HG03558 (cell line): ENCODE data around the gene MOGAT3.

ENCODE experiments used
- ATAC-seq: cut with Tn5 transposase; IDR thresholded peaks from one replicate; pipeline ENCODE4 v1.9.1; 2021; ENCODE audit warnings: moderate number of reproducible peaks; ENCODE audit not compliant: unreplicated experiment; ENCODE audit errors: extremely low read depth

MOGAT3 gene

DNA sequence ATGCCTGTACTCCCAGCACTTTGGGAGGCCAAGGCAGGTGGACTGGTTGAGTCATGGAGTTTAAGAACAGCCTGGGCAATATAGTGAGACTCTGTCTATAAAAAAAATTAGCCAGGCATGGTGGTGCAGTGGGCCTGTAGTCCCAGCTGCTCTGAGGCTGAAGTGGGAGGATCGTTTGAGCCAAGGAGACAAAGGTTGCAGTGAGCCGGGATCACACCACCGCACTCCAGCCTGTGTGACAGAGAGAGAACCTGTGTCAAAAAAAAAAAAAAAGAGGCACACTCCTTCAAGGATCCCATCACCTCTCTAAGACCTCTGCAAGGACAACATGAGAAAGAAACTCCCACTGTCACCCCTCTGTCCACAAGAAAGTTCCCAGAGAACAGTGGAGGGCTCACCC, 25.2 kb downstream of the MOGAT3 start:
- ATAC-seq, result no peak

DNA sequence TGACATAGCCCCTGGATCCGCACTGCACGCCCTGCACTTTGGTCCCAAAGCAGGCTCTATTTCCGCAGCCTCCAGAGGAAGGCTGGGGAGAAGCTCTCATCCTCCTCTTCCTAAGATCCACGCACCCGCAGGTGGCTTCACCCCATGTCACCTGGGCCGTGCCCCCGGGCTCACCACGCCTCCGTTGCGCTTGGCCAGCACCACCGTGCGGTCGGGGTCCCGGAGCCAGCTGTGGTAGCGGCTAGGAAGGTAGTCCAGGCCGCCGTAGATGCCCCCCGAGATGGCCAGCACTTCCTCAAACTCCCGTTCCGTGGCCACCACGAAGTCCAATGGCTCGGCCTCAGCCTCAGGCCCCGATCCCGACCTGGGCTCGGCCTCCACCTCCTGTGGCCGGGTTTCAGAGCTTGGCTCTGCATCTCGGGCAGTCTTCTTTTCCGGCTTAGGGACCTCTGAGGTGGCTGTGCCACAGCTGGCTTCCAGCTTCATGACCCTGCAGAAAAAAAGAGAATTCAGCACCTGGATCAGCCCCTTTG, 26.4 kb downstream of the MOGAT3 start:
- no peak for ATAC-seq

DNA sequence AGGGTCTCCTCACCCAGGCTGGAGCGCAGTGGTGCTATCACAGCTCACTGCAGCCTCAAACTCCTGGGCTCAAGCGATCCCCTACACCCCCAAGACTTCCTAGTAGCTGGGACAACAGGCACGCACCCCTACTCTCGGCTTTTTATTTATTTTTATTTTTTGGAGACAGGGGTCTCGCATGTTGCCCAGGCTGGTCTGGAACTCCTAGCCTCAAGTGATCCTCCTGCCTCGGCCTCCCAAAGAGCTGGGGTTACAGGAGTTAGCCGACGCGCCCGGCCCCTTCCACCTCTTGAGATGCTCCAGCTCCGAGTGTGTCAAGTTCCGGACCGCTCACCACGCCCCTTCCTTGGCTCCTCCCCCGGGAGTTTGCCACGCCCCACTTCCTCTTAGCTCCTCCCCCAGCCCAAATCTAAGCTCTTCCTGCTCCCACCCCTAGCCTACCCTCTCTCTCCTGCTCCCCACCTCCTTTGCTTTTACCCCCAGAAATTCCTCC, 27.0 kb downstream of the MOGAT3 start:
- no peak for ATAC-seq

DNA sequence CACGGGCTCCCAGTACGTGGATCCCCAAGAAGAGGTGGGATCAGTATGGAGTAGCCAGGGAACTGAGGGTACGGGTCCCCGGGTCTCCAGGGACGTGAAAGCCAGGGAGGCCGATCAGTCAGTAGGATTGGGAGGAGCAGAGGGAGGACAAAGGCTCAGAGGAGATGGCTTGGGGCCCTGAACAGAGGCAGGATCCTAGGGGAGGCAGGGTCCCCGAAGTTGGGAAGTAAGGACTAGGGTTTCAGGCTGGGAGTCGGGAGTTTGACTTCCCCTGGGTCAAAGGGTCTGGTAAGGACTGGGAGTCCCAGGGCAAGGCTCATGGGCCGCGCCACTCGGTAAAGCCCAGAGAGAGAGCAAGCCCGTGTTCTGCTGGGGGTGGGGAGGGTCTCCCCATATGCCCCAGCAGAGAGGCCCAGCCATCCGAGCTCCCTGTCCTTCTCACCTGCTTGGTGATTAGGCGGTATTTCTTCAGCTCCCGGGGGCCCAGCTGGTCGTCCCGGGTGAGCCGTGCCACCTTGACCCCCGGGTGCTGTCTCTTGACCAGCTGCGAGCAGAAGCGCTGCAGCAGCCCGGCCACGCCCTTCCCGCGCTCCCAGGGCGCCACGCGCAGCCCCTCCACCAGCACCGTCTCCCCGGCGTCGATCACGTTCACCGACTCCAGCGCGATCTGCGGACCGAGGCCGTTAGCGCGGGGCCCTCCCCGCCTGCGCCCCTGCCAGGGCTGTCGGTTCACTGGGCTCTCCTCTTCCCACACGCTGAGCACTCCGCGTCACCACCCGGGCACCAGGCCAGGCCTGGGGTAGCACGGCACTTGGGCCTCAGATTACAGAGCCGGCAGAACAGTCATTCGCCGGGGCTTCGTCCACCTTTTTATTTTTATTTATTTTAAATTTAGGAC, 27.7 kb downstream of the MOGAT3 start:
- ATAC-seq, result no peak

DNA sequence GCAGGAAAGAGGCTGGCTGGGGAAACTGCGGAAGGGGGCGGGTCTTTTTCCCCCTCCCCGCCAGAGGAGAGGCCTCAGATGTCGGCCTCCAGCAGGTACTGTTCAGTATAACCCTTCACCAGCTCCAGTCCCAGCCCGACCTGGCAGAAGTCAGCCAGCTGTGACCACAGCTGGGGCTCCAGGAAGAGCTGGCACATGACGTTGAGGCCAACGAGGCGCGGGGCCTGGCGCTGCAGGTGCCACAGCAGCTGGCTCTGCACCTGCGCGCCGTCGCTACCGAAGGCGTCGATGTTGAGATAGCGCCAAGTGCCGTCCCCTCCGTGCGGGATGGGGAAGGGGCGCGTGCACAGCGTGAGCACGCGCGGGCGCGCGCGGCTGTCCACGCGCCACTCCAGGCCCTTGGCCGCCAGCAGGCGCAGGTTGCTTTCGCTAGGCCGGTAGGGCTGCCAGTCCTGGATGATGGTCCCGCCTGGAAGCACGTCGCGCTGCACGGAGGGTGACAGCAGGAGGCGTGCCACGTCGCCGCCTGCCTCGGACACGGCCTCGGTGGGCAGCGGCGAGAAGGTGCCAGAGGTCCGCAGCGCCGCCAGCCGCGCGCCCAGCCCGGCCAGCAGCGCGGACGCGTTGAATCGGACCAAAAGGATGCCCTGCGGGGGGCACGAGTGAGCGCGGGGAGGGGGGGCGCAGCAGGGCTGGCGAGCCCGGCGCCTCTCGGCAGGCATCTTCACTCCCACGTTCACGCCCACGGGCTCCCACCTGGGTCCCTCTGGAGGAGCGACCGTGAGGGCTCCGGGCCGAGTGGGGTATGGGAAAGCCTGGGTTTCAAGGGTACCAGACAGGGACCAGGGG, 28.6 kb downstream of the MOGAT3 start:
- no peak for ATAC-seq

DNA sequence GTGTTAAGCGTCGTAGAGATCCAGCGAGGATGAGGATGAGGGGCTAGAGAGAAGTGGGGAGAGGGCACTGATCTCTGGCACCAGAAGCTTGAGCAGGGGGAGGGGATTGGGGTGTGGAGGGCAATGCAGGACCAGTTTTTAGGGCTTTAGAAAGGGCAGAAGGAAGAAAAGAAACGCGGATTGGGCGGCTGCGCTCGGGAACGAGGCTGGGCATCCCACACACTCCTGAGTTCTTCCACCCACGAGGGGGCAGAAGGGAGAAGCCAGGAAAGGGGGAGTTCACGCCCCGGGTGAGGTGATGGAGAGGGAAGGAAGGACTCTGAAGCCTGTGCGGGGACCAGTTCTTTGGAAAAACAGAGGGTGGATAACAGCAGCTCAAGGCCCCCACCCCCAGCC, 29.4 kb downstream of the MOGAT3 start:
- no peak for ATAC-seq

DNA sequence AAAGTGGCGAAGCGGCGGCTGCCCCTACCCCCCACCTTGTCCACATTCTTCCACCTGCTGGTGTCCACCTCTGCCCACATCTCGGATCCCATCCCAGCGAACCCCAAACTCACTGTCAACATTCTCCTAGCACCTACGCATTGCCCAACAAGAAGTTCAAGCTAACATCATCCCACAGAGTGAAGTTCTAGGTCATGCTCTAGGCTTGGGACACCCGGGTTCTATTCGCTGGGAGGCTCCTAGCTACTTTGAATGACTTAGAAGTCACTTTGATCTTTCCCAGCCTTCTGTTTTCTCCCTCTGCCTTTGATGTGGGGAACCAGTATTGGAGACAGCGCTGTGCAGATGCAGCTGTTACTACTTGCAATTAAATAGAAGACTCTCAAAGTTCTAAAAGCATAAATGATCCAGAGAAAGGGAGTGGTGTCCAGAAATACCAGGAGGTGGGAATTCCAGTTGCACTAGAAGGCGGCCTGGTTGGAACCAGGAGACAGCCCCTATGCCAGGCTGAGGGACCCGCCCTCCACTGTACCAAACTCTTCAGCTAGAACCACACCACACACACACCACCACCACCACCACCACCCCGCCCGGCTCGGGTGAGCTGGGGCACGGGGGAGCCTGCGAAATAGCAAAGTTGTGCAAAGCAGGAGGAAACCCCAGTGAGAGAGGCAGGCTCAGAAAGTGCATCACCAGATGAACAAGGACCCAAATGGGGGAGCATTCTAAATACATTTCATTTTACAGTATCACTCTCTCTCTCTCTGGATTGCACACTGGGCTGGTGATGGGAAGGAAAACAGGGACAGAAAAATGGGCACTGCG, 30.0 kb downstream of the MOGAT3 start:
- no peak for ATAC-seq

DNA sequence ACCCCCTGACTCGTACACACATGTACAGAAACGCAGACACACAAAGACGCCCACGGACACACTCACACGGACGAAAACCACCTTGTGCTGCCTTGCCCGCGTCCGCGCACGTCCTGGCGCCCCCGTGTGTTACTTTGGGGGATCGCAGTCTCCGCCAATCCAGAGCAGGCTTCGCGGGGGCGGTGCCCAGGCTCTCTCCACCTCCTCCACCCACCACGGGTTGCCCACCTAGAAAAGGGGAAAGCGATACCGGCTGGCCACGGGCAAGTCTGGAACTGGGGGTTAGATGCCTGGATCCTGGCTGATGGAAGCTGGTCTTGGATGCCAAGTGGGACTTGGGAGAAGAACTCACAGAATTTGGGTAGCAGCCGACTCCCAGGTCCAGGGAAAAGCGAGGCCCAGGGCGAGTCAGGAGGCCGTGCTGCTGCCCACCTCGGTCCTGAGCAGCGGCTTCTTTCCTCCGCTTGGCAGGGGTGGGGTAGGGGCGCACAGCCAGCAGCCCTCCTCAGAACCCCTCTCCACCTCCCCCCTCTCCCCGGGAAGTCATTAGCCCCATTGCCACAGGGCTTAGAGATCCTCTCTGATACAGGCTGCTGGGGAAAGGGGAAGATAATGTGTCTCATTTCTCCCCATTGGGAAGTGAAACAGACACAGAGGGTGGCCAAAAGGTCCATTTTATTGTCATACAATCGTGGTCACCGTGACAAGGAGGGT, 30.8 kb downstream of the MOGAT3 start:
- ATAC-seq, result no peak

DNA sequence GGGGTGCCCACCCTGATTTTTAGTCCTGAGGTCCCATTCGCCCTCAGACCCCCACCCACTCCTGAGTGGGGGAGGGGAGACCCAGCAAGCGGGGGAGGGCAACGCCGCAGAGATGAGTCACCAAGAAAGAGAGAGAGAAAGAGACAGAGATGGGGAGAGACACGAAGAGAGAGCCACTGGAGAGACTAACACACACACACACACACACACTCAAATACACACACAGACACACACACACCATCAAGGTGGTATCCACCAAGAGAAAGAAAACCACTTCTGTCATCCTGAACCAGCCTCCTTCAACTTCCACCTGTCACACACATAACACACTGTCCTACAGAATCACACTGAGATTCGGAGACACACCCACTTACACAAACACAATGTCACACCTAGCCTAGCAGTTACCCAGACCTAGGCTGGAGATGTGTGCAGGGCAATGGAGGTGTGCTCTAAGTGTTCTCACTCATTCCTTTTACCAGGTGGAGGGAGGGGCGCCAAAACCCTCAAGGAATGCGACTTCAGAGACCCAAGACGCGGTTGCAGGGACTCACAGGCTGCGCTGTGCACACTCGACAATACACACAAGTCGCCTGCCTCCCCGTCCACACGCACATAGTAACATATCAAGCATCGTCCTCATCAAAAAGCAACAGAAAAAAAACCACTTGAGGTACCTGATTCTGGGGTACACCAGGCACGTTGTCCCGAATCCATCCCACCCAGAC, 31.6 kb downstream of the MOGAT3 start:
- ATAC-seq, result no peak

DNA sequence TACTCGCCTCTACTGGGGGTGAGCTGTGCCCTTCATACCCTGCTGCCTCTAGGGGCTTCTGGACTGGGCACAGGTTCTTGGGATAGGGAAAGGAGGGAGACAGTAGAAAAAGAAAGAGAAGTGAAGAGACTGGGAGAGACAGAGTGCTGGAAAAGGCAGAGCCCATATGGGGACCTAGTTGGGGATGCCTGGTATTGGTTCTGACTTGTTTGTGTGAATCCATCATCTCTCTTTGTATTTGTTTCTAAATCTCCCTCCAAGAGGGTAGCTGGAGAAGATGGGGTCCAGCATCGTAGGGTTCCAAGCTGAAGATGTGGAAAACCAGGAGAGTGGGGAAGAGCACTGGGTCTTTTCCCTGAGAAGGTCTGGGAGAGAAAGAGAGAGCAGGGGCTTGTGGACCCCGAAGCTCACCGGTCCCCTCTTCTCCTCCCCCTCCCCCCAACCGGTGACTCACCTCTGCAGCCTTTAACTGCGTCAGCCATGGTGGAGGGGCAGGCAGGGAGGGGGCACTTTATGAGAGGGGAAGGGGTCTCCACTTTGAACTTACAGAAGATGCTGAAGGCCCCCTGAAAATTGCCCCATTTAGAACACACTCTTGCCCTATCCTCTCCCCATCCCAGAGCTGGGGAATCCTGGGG, 32.3 kb downstream of the MOGAT3 start:
- no peak for ATAC-seq

DNA sequence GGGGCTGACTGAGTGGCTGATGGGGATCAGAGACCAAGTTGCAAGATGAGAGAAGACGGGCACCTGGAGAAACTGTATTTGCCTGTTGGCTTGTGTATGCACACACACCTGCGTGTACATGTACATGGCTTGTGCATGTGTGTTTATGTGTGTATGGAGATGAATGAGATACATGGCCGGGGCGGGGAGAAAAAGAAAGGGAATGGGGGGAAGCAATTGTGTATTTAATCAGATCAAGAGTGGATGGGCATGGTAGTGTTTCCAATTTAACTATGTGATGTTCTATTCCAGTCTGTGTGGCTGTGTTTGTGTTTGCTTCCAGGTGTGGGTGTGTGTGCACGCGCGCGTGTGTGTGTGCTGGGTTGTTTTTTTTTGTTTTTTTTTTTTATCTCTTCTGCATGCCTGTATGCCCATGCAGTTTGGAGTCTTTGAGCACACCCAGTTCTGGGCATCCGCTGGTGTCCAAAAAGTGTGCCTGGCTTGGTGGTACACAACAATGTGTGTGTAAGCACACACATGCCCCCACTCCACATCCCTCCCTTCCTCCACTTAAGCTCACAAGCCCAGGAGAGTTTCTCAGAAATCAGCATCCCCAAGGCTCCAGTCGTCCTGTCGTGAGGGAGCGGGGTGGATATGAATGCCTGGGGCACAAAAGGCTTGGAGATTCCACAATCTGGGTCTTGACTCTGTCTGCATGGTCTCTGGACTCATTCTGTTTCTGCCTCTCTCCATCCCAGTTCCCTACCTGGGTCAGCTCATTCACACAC, 33.0 kb downstream of the MOGAT3 start:
- ATAC-seq, result no peak

DNA sequence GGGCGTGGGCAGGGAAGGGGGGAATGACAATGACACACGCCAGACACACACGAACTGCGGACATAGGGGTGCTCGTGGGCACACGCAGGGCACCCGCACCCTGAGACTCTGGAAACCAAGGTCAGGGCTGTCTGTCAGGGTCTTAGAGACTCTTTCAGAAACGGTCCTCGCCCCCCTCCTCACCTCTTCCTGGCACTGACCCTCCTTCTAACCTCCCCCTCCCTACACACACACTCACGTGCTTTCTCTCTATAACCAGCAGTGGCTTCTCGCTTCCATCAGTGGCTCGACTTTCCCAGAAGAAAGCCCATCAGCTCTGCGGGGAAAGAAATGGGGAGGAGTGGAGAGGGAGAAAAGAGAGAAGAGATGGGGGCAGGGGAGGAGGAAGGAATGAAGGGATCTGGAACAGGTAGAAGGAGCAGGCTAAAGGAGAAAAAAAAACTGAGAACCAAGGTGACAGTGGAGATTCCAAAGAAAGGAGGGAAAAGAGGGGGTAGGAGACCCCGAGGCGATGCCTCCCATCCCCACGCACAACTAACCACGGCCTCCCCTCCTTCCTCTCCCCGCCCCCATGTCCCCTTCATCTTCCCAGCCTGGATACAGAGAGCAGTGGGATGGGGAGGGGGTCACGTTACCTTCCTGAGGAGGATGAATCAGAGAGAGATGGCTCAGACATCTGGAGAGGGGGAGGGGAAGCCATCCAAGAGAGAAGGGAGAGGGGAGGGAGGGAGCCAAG, 33.8 kb downstream of the MOGAT3 start:
- ATAC-seq, result no peak

DNA sequence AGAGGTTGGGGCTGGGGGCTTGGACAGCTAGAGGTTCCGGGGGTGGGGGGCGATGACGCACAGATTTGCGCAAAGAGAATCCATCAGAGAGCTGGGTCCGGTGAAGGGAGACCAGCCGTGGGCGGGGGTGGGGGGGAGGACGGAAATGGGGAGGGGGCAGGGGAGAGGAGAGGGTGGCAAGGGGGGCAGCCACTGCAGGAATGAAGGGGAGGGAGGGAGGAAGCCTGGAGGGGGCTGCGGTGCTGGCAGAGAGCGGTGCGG, 34.3 kb downstream of the MOGAT3 start:
- no peak for ATAC-seq

DNA sequence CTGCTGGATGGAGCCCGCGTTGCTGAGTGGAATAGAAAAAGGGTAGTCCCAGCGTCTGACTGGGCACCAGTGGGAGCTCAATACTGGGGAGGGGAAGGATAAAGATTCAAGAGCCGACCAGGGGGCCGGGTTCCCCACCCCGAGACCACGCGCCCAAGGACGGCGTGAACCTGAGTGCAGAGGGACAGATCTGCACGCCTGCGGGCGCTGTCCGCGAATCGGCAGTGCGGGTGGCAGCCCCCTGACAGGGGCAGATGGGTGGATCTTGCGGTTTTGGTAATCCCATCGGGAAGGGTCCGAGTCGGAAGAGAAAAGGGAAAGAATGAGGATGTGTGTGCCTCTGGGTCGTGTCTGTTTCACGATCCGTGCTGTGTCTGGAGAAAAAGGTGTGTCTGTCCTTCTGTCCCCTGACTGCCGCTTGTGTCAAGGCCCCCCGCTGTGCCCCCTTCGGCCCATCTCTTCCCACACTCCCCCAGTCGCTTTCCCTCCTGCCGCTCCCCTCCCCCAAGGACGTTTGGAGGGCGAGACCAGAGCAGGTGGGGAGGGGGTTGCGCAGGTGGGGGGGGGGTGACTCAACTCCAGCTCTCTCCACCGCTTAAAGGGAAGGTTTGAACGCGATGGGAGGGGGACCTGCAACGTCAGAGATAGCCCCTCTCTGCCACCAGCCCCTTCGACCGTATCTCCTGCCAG, 34.7 kb downstream of the MOGAT3 start:
- no peak for ATAC-seq

DNA sequence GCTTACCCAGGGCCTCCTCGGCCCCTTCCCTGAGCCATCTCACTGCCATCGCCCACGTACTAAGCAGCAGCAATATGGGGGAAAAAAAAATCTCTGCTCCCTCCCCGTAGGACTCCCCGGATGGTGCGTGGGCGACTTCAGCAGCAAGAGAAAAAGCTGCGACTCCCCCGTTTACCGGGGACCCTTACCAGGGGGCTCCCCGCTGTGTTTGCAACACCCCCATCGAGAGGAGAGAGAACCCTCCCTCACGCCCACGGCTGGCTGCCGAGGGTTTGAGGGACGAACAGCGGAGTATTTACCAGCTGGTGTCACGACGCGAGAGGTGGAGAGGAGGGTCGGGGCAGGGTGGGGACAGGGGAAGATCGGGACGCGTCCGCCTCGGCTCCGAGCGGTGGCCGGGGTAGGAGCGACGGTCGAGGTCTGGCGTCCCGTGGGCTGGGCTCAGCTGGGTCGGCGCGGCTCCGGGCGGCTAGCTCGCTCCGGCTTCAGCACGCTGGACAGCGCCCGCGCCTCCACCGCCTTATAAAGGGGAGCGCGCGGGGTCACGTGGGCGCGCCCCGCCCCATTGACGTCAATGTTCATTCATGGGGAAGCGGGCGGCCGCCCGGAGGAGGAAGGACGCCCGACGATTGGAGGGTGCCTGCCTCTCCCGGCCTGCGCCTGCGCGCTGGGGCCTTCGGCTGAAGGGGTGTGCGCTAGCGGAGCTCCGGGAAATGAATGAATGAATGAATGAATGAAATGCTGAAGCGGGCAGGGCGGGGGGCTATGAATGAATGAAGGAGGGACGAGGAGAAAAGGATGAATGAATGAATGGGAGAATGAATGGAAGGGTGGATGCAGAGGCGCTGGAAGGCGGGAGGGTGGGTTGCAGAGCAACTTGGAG, 35.5 kb downstream of the MOGAT3 start, which contains the start of gene VGF:
Gene VGF, minus strand, starts transcription at position 495 of the 883 bp plus-strand sequence. CDS start 726 bp downstream, outside the sequence.
- ATAC-seq, result peak; percentile 39
